OCI-LY3 (cell line): ENCODE measurements around the gene EYA4.

Experiments
- H2AFZ ChIP-seq: fragments of 200-600, 300-600 bp; shearing (Covaris generic); 2 replicates; pipeline ENCODE4 v1.6.0; 2014; ENCODE audit warnings: antibody characterized with exemption, low read depth, low read length
- H3K27ac ChIP-seq: fragments of 200-600, 300-600 bp; sonication (generic); 2 replicates; pipeline ENCODE4 v1.5.1; 2014; ENCODE audit warnings: mild to moderate bottlenecking, low read length, moderate library complexity, mixed read lengths
- H3K27me3 ChIP-seq: fragments of 200-600, 300-600 bp; sonication (generic); 2 replicates; pipeline ENCODE4 v1.6.1; 2014; ENCODE audit warnings: low read depth, low read length, mixed read lengths
- H3K36me3 ChIP-seq: fragments of 200-600, 300-600 bp; sonication (generic); replicated peaks from 2 replicates; pipeline ENCODE3; 2014; ENCODE audit warnings: low read depth, low read length, mixed read lengths
- H3K4me1 ChIP-seq: fragments of 300-600, 200-600 bp; sonication (generic); 2 replicates; pipeline ENCODE4 v1.6.1; 2014; ENCODE audit warnings: low read length, mixed read lengths
- H3K4me2 ChIP-seq: fragments of 200-600, 300-600 bp; sonication (generic); 2 replicates; pipeline ENCODE4 v1.6.1; 2014; ENCODE audit warnings: low read length, mixed read lengths
- H3K4me3 ChIP-seq: fragments of 300-600, 200-600 bp; sonication (generic); 2 replicates; pipeline ENCODE4 v1.5.1; 2014; ENCODE audit warnings: antibody characterized with exemption, mild to moderate bottlenecking, low read length, moderate library complexity
- H3K79me2 ChIP-seq: fragments of 300-600, 200-600 bp; shearing (Covaris generic); 2 replicates; pipeline ENCODE4 v1.6.1; 2014; ENCODE audit warnings: mild to moderate bottlenecking, low read length, mixed read lengths
- H3K9ac ChIP-seq: fragments of 300-600, 200-600 bp; shearing (Covaris generic); 2 replicates; pipeline ENCODE4 v1.6.0; 2014; ENCODE audit warnings: mild to moderate bottlenecking, low read length, moderate library complexity
- H3K9me3 ChIP-seq: fragments of 200-600, 300-600 bp; shearing (Covaris generic); 2 replicates; pipeline ENCODE4 v1.6.1; 2014; ENCODE audit warnings: low read length, mixed read lengths; ENCODE audit not compliant: insufficient read depth
- H4K20me1 ChIP-seq: fragments of 200-600, 300-600 bp; sonication (generic); 2 replicates; pipeline ENCODE4 v1.6.1; 2016; ENCODE audit warnings: low read length, mixed read lengths; ENCODE audit not compliant: insufficient read depth
- CTCF ChIP-seq: fragments of 200-600, 300-600 bp; sonication (generic); IDR thresholded peaks from 2 replicates; pipeline ENCODE4 v1.5.1; 2014; ENCODE audit warnings: antibody characterized with exemption, low read length, low read depth
- EZH2phosphoT487 ChIP-seq: fragments of 200-600 bp; shearing (Covaris generic); IDR thresholded peaks from 2 replicates; pipeline ENCODE4 v1.6.1; 2018; ENCODE audit warnings: antibody characterized with exemption, mixed run types, low read depth

EYA4 gene

GRCh38 chr6:133274813-133275212, 33.7 kb downstream of the EYA4 start:
- TF ChIP-seq CTCF (no peak), EZH2phosphoT487 (no peak)
- Histone ChIP-seq H4K20me1 (no peaks in the 10 kb centered on the region), H3K36me3 (no peaks in the 10 kb centered on the region), H3K27me3 (no peaks in the 10 kb centered on the region), H2AFZ (no peak overlapping the region), H3K4me2 (no peak overlapping the region), H3K27ac (no peak overlapping the region), H3K9ac (no peak overlapping the region), H3K79me2 (no peaks in the 10 kb centered on the region), H3K4me1 (no peaks in the 10 kb centered on the region), H3K9me3 (no peaks in the 10 kb centered on the region), H3K4me3 (no peak overlapping the region)

- no peaks in the 10 kb centered on the region for H3K36me3 ChIP-seq
- H3K9ac ChIP-seq: no peak overlapping the region
- no peak overlapping the region for H3K4me2 ChIP-seq
- H3K27me3 ChIP-seq: no peaks in the 10 kb centered on the region
- no peaks in the 10 kb centered on the region for H3K4me1 ChIP-seq
- H3K9me3 ChIP-seq: no peaks in the 10 kb centered on the region
- no peak overlapping the region for H2AFZ ChIP-seq
- H3K4me3 ChIP-seq: no peak overlapping the region
- TF ChIP-seq EZH2phosphoT487: no peak
- TF ChIP-seq CTCF: no peak
- H3K79me2 ChIP-seq: no peaks in the 10 kb centered on the region
- no peaks in the 10 kb centered on the region for H4K20me1 ChIP-seq
- H3K27ac ChIP-seq: no peak overlapping the region
These were observed 34.1 kb downstream of the EYA4 start for GRCh38 chr6:133275213-133275612.

- H3K27ac ChIP-seq: no peak overlapping the region
These were observed 36.2 kb downstream of the EYA4 start for GRCh38 chr6:133277228-133277899.

More at GRCh38 chr6:133277228-133277899, 36.2 kb downstream of the EYA4 start:
- Histone ChIP-seq H3K4me2 (no peak overlapping the region), H3K4me1 (no peaks in the 10 kb centered on the region), H3K9me3 (no peaks in the 10 kb centered on the region), H3K4me3 (no peak overlapping the region), H2AFZ (no peak overlapping the region), H4K20me1 (no peaks in the 10 kb centered on the region), H3K36me3 (no peaks in the 10 kb centered on the region), H3K79me2 (no peaks in the 10 kb centered on the region), H3K9ac (no peak overlapping the region), H3K27me3 (no peaks in the 10 kb centered on the region)
- TF ChIP-seq CTCF (no peak), EZH2phosphoT487 (no peak)
